ENCODE measurements around the gene STAT5B.

DNA sequence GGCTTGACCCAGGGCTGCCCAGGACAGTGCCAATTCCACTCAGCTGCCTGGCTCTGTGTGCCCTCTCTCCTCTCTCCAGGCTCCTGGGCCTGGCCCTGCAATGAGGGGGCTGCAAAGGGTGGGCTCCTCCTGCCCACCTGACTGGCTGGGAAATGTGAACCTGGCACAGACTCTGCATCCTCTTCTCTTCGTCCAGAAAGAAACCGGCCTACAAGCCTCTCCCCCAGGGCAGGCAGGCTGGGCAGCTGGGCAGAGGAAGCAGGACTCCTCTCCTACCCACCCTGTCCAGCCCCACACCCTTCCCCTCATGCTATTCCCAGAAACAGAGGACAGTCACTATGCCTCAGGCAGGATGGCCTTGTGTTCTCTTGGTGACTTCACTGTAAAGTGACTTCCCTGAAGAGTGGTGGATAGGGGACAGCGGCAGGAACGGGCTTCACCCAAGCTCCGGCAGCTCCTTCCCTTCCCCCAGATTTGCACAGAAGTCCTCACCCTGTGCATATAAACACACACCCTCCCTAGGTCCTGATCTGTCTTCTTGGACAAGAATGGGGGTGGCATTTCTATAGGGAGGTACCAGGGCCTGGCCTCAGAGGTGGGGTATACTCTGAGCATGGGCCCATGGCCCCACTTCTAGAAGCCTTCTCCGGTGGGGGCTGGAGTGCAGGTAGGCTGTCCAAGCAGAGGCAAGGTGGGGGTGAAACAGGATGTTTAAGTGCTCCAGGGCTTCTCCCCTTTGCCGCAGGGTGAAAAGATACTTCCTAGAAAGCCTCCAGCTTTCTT is 7.2 kb upstream of the STAT5B start:
- TF ChIP-seq POLR2AphosphoS5 (IDR thresholded peaks at IDR 0.05) = no peak
- no peak for TF ChIP-seq CTCF (IDR thresholded peaks at IDR 0.05)
- no peak for TF ChIP-seq POLR2A (IDR thresholded peaks at IDR 0.05)

Measured in suprapubic skin (tissue), 4 donors.